K562 (cell line): ENCODE measurements around the gene MALAT1. TPM values are rescaled to one million over a fixed set of nuclear protein-coding genes. Genes with fewer than 3 reads are reported as not detected.

Experiments
- CBFB ChIP-seq: sonication (generic); formaldehyde crosslinking; IDR thresholded peaks from 2 replicates; pipeline ENCODE4 v1.4.0; 2020; ENCODE audit warnings: mild to moderate bottlenecking, missing genetic modification reagents
- CREM ChIP-seq: IDR thresholded peaks from 2 replicates; pipeline ENCODE4 v1.6.1; 2014; ENCODE audit warnings: antibody characterized with exemption, low read depth
- CSDE1 ChIP-seq, 2 experiments: fragments of 450-650 bp; IDR thresholded peaks; 2 replicates each; pipeline ENCODE4 v1.6.1; 2016; ENCODE audit warnings: mild to moderate bottlenecking in 1 of 2
- HDAC1 ChIP-seq, 2 experiments: fragments of 450-650 bp; IDR thresholded peaks; 2 replicates each; pipeline ENCODE4 v1.6.1; 2016 to 2017; ENCODE audit warnings: inconsistent platforms in 1 of 2, mild to moderate bottlenecking in 1 of 2, moderate library complexity in 1 of 2
- JUNB ChIP-seq: fragments of 450-650 bp; formaldehyde crosslinking; conservative IDR thresholded peaks from 2 replicates; pipeline ENCODE4 v1.4.0; 2020; ENCODE audit warnings: mild to moderate bottlenecking
- MBD2 ChIP-seq: sonication (generic); IDR thresholded peaks from 2 replicates; pipeline ENCODE4 v1.6.1; 2016; ENCODE audit warnings: low read depth, borderline replicate concordance
- MYC ChIP-seq, 2 experiments: fragments of 250-450 bp in 1 of 2; sonication (Bioruptor Pico) in 1 of 2; IDR thresholded peaks; 2 replicates each; pipeline versions ENCODE4 v1.5.1 to v1.6.1; 2012 to 2021; ENCODE audit warnings: low read depth in 2 of 2, borderline replicate concordance in 1 of 2, improper control_type of control experiment in 1 of 2, low read length in 1 of 2, mild to moderate bottlenecking in 1 of 2, moderate library complexity in 1 of 2
- NONO ChIP-seq, 2 experiments: fragments of 200-400 bp in 1 of 2; fragments of 450-650 bp in 1 of 2; formaldehyde crosslinking in 1 of 2; IDR thresholded peaks; 2 replicates each; pipeline ENCODE4 v1.6.1; 2017; ENCODE audit warnings: low read depth in 2 of 2, mild to moderate bottlenecking in 2 of 2, moderate library complexity in 2 of 2, low read length in 1 of 2
- NR3C1 ChIP-seq: sonication (generic); formaldehyde crosslinking; IDR thresholded peaks from 2 replicates; pipeline ENCODE4 v1.8.1; 2022; ENCODE audit warnings: missing genetic modification reagents
- SETDB1 ChIP-seq: IDR thresholded peaks from one replicate; pipeline ENCODE4 v1.6.1; 2012; ENCODE audit warnings: low read length, control low read depth, inconsistent platforms
- TOE1 ChIP-seq, 2 experiments: fragments of 450-650 bp in 1 of 2; sonication (generic) in 1 of 2; formaldehyde crosslinking in 1 of 2; IDR thresholded peaks; 2 replicates each; pipeline versions ENCODE4 v1.7.1 to v1.8.0; 2016 to 2022; ENCODE audit warnings: borderline replicate concordance in 2 of 2, mild to moderate bottlenecking in 2 of 2, antibody characterized with exemption in 1 of 2, inconsistent platforms in 1 of 2, low read depth in 1 of 2, missing genetic modification reagents in 1 of 2, moderate library complexity in 1 of 2
- polyA plus RNA-seq, 8 experiments: library from polyadenylated mRNA; depleted of rRNA in 4 of 8; stranded (reverse) in 5 of 8; unstranded in 3 of 8; fragments of >200 nt; fragmentation: Nextera tagmentation in 2 of 8; fragmentation: Illumina TruSeq in 1 of 8; extraction: Ambion mirVana in 2 of 8; extraction: Trizol in 1 of 8; gene quantifications; 2 replicates each; pipeline versions ENCODE4 v1.2.1 to v1.2.3, GENCODE V29; 2011 to 2014; ENCODE audit warnings: inconsistent platforms in 1 of 8, missing spikeins in 1 of 8
- total RNA-seq, 7 experiments: library from RNA; depleted of rRNA in 6 of 7; stranded (reverse); fragments of >200 nt in 6 of 7; fragmentation: Illumina TruSeq in 2 of 7; extraction: Trizol in 2 of 7; gene quantifications; 2 replicates each; pipeline versions ENCODE4 v1.2.1 to v1.2.3, GENCODE V29; 2011 to 2021; ENCODE audit warnings: low replicate concordance in 1 of 7
- TF ChIP-seq, protein P1 (sequence below): fragments of 250-450 bp; sonication (Bioruptor Pico); IDR thresholded peaks from 2 replicates; pipeline ENCODE4 v1.4.0; 2020; ENCODE audit warnings: mild to moderate bottlenecking, moderate library complexity, borderline replicate concordance
- TF ChIP-seq, protein P2 (sequence below): IDR thresholded peaks from 2 replicates; pipeline ENCODE4 v1.6.1; 2012; ENCODE audit warnings: low read depth, low read length, improper control_type of control experiment, borderline replicate concordance
- TF ChIP-seq, protein P3 (sequence below): sonication (generic); formaldehyde crosslinking; IDR thresholded peaks from 2 replicates; pipeline ENCODE4 v1.8.1; 2022; ENCODE audit warnings: missing genetic modification reagents
- TF ChIP-seq, protein P4 (sequence below): fragments of 450-650 bp; IDR thresholded peaks from 2 replicates; pipeline ENCODE4 v1.6.1; 2017; ENCODE audit warnings: mild to moderate bottlenecking, moderate library complexity

MALAT1 gene
- total and polyA plus RNA-seq, 9 of the 15 experiments (the other 6 are each of a cell fraction or from before 2014, with no cell fraction given), result 363 to 8,715 (median 2,351) TPM

DNA sequence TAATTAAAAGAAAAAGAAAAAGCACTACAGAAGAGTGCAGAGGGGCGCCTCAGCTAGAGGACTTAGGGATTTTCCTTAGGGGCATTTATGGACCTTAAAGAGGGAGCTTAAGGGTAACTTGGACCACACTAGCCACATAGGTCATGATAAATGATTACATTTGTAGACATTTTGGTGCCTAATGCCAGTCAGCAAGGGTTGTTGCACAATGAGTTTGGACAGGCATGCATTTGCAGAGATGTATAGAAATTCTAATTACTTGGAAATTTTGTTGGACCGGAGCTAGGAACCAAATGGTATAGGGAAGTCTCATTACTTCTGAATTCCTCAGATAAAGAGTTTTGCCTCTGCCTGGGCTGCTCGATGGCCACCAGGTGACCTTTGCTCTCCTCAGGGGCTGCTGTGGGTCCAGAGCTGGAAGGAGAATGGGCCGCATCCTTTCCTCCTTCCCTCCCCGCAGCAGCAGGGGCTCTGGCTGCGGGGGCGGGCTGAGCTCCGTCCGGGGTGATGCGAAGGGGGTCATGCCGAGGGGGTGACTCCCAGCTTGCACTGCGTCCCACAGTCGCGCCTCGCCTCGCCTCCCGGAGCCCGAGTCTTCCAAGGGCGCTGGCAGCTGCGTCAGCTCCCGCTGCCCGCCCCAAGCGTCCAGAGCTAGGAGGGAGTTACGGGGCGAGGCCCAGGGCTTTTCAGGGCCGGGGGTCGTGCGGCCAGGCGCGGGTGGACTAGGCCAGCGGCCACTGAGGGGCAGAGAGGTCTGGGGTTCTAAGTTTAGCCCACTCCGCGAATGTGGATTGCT lies 20.3 kb upstream of the MALAT1 start (continued):
- TF ChIP-seq, protein P1, sequence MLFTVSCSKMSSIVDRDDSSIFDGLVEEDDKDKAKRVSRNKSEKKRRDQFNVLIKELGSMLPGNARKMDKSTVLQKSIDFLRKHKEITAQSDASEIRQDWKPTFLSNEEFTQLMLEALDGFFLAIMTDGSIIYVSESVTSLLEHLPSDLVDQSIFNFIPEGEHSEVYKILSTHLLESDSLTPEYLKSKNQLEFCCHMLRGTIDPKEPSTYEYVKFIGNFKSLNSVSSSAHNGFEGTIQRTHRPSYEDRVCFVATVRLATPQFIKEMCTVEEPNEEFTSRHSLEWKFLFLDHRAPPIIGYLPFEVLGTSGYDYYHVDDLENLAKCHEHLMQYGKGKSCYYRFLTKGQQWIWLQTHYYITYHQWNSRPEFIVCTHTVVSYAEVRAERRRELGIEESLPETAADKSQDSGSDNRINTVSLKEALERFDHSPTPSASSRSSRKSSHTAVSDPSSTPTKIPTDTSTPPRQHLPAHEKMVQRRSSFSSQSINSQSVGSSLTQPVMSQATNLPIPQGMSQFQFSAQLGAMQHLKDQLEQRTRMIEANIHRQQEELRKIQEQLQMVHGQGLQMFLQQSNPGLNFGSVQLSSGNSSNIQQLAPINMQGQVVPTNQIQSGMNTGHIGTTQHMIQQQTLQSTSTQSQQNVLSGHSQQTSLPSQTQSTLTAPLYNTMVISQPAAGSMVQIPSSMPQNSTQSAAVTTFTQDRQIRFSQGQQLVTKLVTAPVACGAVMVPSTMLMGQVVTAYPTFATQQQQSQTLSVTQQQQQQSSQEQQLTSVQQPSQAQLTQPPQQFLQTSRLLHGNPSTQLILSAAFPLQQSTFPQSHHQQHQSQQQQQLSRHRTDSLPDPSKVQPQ (CRISPR knock-in tag), result 0 out of 2 replicates have a peak, but pooled peaks have one; percentile 45
- TF ChIP-seq CREM (peak; percentile 85), MYC (IDR thresholded peaks at IDR 0.05; ENCODE audit: low read depth, low read length) (no peak; the same call in 1 of the 2 replicates), MYC (CRISPR knock-in tag; IDR thresholded peaks at IDR 0.05; ENCODE audit: borderline replicate concordance, low read depth) (peak; percentile 60; the same call in 1 of the 2 replicates), CBFB (CRISPR knock-in tag) (no peak), NONO (IDR thresholded peaks at IDR 0.05; ENCODE audit: low read depth in 2 of 2, low read length in 1 of 2) (0 out of 4 replicates have a peak, but pooled peaks of 1 of the 2 experiments have one; percentile 15), TOE1 (IDR thresholded peaks at IDR 0.05; ENCODE audit: borderline replicate concordance) (no peak; the same call in 1 of the 2 replicates), TOE1 (CRISPR knock-in tag; IDR thresholded peaks at IDR 0.05; ENCODE audit: borderline replicate concordance, low read depth) (no peak), HDAC1 (IDR thresholded peaks at IDR 0.05) (peak in 1 of 2 experiments; percentile 61; a peak in 2 of 4 replicates), JUNB (no peak), CSDE1 (IDR thresholded peaks at IDR 0.05) (no peak), NR3C1 (CRISPR knock-in tag) (no peak), SETDB1 (no peak), MBD2 (peak; percentile 22; the same call in 1 of the 2 replicates)
- TF ChIP-seq, protein P2, sequence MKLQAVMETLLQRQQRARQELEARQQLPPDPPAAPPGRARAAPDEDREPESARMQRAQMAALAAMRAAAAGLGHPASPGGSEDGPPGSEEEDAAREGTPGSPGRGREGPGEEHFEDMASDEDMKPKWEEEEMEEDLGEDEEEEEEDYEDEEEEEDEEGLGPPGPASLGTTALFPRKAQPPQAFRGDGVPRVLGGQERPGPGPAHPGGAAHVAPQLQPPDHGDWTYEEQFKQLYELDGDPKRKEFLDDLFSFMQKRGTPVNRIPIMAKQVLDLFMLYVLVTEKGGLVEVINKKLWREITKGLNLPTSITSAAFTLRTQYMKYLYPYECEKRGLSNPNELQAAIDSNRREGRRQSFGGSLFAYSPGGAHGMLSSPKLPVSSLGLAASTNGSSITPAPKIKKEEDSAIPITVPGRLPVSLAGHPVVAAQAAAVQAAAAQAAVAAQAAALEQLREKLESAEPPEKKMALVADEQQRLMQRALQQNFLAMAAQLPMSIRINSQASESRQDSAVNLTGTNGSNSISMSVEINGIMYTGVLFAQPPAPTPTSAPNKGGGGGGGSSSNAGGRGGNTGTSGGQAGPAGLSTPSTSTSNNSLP, result no peak
- TF ChIP-seq, protein P3, sequence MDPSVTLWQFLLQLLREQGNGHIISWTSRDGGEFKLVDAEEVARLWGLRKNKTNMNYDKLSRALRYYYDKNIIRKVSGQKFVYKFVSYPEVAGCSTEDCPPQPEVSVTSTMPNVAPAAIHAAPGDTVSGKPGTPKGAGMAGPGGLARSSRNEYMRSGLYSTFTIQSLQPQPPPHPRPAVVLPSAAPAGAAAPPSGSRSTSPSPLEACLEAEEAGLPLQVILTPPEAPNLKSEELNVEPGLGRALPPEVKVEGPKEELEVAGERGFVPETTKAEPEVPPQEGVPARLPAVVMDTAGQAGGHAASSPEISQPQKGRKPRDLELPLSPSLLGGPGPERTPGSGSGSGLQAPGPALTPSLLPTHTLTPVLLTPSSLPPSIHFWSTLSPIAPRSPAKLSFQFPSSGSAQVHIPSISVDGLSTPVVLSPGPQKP (CRISPR knock-in tag), result no peak
- TF ChIP-seq, protein P4, sequence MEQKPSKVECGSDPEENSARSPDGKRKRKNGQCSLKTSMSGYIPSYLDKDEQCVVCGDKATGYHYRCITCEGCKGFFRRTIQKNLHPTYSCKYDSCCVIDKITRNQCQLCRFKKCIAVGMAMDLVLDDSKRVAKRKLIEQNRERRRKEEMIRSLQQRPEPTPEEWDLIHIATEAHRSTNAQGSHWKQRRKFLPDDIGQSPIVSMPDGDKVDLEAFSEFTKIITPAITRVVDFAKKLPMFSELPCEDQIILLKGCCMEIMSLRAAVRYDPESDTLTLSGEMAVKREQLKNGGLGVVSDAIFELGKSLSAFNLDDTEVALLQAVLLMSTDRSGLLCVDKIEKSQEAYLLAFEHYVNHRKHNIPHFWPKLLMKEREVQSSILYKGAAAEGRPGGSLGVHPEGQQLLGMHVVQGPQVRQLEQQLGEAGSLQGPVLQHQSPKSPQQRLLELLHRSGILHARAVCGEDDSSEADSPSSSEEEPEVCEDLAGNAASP, result no peak
